Activated CD8-positive, alpha-beta memory T cell treated with anti-CD3 and anti-CD28 coated beads, Interleukin-2, amount 50 U/mL, for 24 hours (primary cell): ENCODE measurements around the gene FGB.
"Not testable (repeated sequence)": the region's sequence is repeated elsewhere in the genome, so short reads cannot be mapped to it uniquely, and the experiment has no call there.

Experiments used
- DNase-seq: peaks from one replicate; pipeline ENCODE4 v3.0.0-alpha.2; 2020; ENCODE audit errors: extremely low read depth

The FGB gene

GRCh38 chr4:154565704-154566103 is 2.9 kb downstream of the FGB start:
- DNase-seq: no peak

- no peak for DNase-seq
These were observed 3.9 kb downstream of the FGB start for GRCh38 chr4:154566639-154567204.

- no peak for DNase-seq
These were observed 6.2 kb downstream of the FGB start for GRCh38 chr4:154569028-154569427.

- no peak for DNase-seq
These were observed 6.8 kb downstream of the FGB start for GRCh38 chr4:154569584-154569983.

- DNase-seq: no peak
These were observed 10.5 kb downstream of the FGB start for GRCh38 chr4:154573190-154573870.

GRCh38 chr4:154574311-154574710 is 11.5 kb downstream of the FGB start:
- no peak for DNase-seq

GRCh38 chr4:154577324-154577723 is 14.5 kb downstream of the FGB start:
- no peak for DNase-seq

- DNase-seq: no peak
These were observed 16.1 kb downstream of the FGB start for GRCh38 chr4:154578919-154579318.

- no peak for DNase-seq
These were observed 17.1 kb downstream of the FGB start for GRCh38 chr4:154579927-154580326.

- DNase-seq: no peak
These were observed 19.9 kb downstream of the FGB start for GRCh38 chr4:154582723-154583122.

GRCh38 chr4:154583230-154583629 is 20.4 kb downstream of the FGB start:
- DNase-seq: no peak

- no peak for DNase-seq
These were observed 20.9 kb downstream of the FGB start for GRCh38 chr4:154583677-154584076.

GRCh38 chr4:154584259-154584658 is 21.4 kb downstream of the FGB start:
- no peak for DNase-seq

GRCh38 chr4:154585369-154586018 is 22.7 kb downstream of the FGB start:
- no peak for DNase-seq

GRCh38 chr4:154586296-154587033 is 23.7 kb downstream of the FGB start:
- no peak for DNase-seq

GRCh38 chr4:154588198-154588597 is 25.4 kb downstream of the FGB start:
- no peak for DNase-seq

GRCh38 chr4:154589296-154590197 is 26.7 kb downstream of the FGB start:
- DNase-seq: no peak

GRCh38 chr4:154590329-154591006 is 27.7 kb downstream of the FGB start, which contains the start of gene FGA:
Gene FGA, minus strand, starts transcription at chr4:154590742. Its CDS starts 55 bp downstream, at chr4:154590687.
- DNase-seq: no peak

GRCh38 chr4:154591890-154592289 is 29.1 kb downstream of the FGB start:
- no peak for DNase-seq

- DNase-seq: no peak
These were observed 31.1 kb downstream of the FGB start for GRCh38 chr4:154593868-154594267.

- DNase-seq: not testable (repeated sequence)
These were observed 31.5 kb downstream of the FGB start for GRCh38 chr4:154594343-154594742.
